PC-9 (cell line): ENCODE measurements around the gene SF1.

Experiments
- CTCF ChIP-seq: fragments of 200-600 bp; sonication (generic); conservative IDR thresholded peaks from 2 replicates; pipeline ENCODE4 v1.6.1; 2017; ENCODE audit warnings: mixed run types, antibody characterized with exemption, mild to moderate bottlenecking, moderate library complexity
- EZH2 ChIP-seq: fragments of 200-600 bp; sonication (generic); IDR thresholded peaks from 2 replicates; pipeline ENCODE4 v1.8.0; 2017; ENCODE audit warnings: antibody characterized with exemption, low read depth

- no peak for TF ChIP-seq EZH2
- TF ChIP-seq CTCF: no peak
Observed at GRCh38 chr11:64745521-64746328, 32.6 kb downstream of the SF1 start.
